HEK293 (cell line): ENCODE measurements around the gene MED17.

Experiments
- CTCF ChIA-PET: fragments of 350-600 bp; formaldehyde crosslinking; extraction: SDS; loops from one replicate; lab custom pipeline; 2021; ENCODE audit warnings: antibody characterized with exemption; lab: Yijun Ruan, JAX
- POLR2A ChIA-PET: fragments of 300-600 bp; formaldehyde crosslinking; extraction: SDS; loops from one replicate; lab custom pipeline; 2020; ENCODE audit warnings: antibody characterized with exemption, inconsistent platforms; lab: Yijun Ruan, JAX
- H3K27ac ChIP-seq: fragments of 200-500 bp; sonication (Bioruptor generic); 2 replicates; pipeline ENCODE4 v1.5.1; 2014; ENCODE audit warnings: low read depth, low read length, control low read depth, inconsistent platforms; ENCODE audit errors: extremely low read depth
- H3K36me3 ChIP-seq, 2 experiments: fragments of 200-500 bp in 1 of 2; sonication (Bioruptor generic) in 1 of 2; 1 replicate in 1 of 2; 2 replicates in 1 of 2; pipeline ENCODE4 v1.5.1; 2014 to 2017; ENCODE audit warnings: inconsistent platforms in 2 of 2, low read length in 2 of 2; ENCODE audit not compliant: control insufficient read depth in 2 of 2, insufficient read depth in 1 of 2
- H3K4me1 ChIP-seq: fragments of 200-500 bp; sonication (Bioruptor generic); 2 replicates; pipeline ENCODE4 v1.5.1; 2014; ENCODE audit warnings: mild to moderate bottlenecking, low read length, inconsistent platforms; ENCODE audit not compliant: control insufficient read depth, insufficient read depth
- H3K4me3 ChIP-seq: 2 replicates; pipeline ENCODE4 v1.5.1; 2011; ENCODE audit warnings: low read depth, mild to moderate bottlenecking, control low read depth, low read length, moderate library complexity
- H3K9me3 ChIP-seq: fragments of 200-500 bp; sonication (Bioruptor generic); 2 replicates; pipeline ENCODE4 v1.5.1; 2014; ENCODE audit warnings: low read depth, low read length, inconsistent platforms; ENCODE audit not compliant: control insufficient read depth, insufficient read depth
- HOXD13 ChIP-seq: sonication (generic); formaldehyde crosslinking; IDR thresholded peaks from 2 replicates; pipeline ENCODE4 v1.8.0; 2022; ENCODE audit warnings: missing genetic modification reagents, borderline replicate concordance
- KLF8 ChIP-seq: fragments of 450-650 bp; formaldehyde crosslinking; IDR thresholded peaks from 2 replicates; pipeline ENCODE4 v1.5.1; 2016; ENCODE audit warnings: missing biosample characterization, missing genetic modification characterization
- MZF1 ChIP-seq: fragments of 450-650 bp; formaldehyde crosslinking; IDR thresholded peaks from 2 replicates; pipeline ENCODE4 v1.5.1; 2017; ENCODE audit warnings: missing biosample characterization, missing genetic modification characterization, borderline replicate concordance
- SCRT1 ChIP-seq: fragments of 450-650 bp; formaldehyde crosslinking; IDR thresholded peaks from 2 replicates; pipeline ENCODE4 v1.5.1; 2016; ENCODE audit warnings: missing biosample characterization, missing genetic modification characterization, borderline replicate concordance
- SP7 ChIP-seq: fragments of 450-650 bp; formaldehyde crosslinking; IDR thresholded peaks from 2 replicates; pipeline ENCODE4 v1.5.1; 2016; ENCODE audit warnings: missing biosample characterization, missing genetic modification characterization
- ZBTB8A ChIP-seq: fragments of 450-650 bp; formaldehyde crosslinking; IDR thresholded peaks from 2 replicates; pipeline ENCODE4 v1.5.1; 2016; ENCODE audit warnings: missing biosample characterization, missing genetic modification characterization
- ZFHX2 ChIP-seq: fragments of 450-650 bp; formaldehyde crosslinking; conservative IDR thresholded peaks from 2 replicates; pipeline ENCODE4 v1.5.1; 2016; ENCODE audit warnings: missing biosample characterization, missing genetic modification characterization
- ZNF121 ChIP-seq: fragments of 450-650 bp; formaldehyde crosslinking; IDR thresholded peaks from 2 replicates; pipeline ENCODE4 v1.5.1; 2016; ENCODE audit warnings: missing biosample characterization, missing genetic modification characterization
- ZNF138 ChIP-seq: fragments of 450-650 bp; formaldehyde crosslinking; IDR thresholded peaks from 2 replicates; pipeline ENCODE4 v1.5.1; 2016; ENCODE audit warnings: missing biosample characterization, missing genetic modification characterization, borderline replicate concordance
- ZNF157 ChIP-seq: fragments of 450-650 bp; formaldehyde crosslinking; IDR thresholded peaks from 2 replicates; pipeline ENCODE4 v1.5.1; 2016; ENCODE audit warnings: missing biosample characterization, missing genetic modification characterization
- ZNF223 ChIP-seq: fragments of 450-650 bp; formaldehyde crosslinking; IDR thresholded peaks from 2 replicates; pipeline ENCODE4 v1.5.1; 2016; ENCODE audit warnings: missing biosample characterization, missing genetic modification characterization
- ZNF23 ChIP-seq: fragments of 450-650 bp; formaldehyde crosslinking; IDR thresholded peaks from 2 replicates; pipeline ENCODE4 v1.5.1; 2016; ENCODE audit warnings: missing biosample characterization, missing genetic modification characterization, borderline replicate concordance
- ZNF341 ChIP-seq: fragments of 450-650 bp; formaldehyde crosslinking; IDR thresholded peaks from 2 replicates; pipeline ENCODE4; 2016; ENCODE audit warnings: low read depth, missing biosample characterization, missing genetic modification characterization
- ZNF366 ChIP-seq: fragments of 450-650 bp; formaldehyde crosslinking; conservative IDR thresholded peaks from 2 replicates; pipeline ENCODE4 v1.5.1; 2016; ENCODE audit warnings: missing biosample characterization, missing genetic modification characterization
- ZNF394 ChIP-seq: fragments of 450-650 bp; formaldehyde crosslinking; IDR thresholded peaks from 2 replicates; pipeline ENCODE4 v1.5.1; 2016; ENCODE audit warnings: missing biosample characterization, missing genetic modification characterization, mild to moderate bottlenecking, moderate library complexity, borderline replicate concordance
- ZNF423 ChIP-seq: fragments of 450-650 bp; formaldehyde crosslinking; IDR thresholded peaks from 2 replicates; pipeline ENCODE4 v1.5.1; 2016; ENCODE audit warnings: missing biosample characterization, missing genetic modification characterization
- ZNF501 ChIP-seq: fragments of 450-650 bp; formaldehyde crosslinking; IDR thresholded peaks from 2 replicates; pipeline ENCODE4 v1.5.1; 2016; ENCODE audit warnings: missing biosample characterization, missing genetic modification characterization
- ZNF521 ChIP-seq: fragments of 450-650 bp; formaldehyde crosslinking; IDR thresholded peaks from 2 replicates; pipeline ENCODE4 v1.5.1; 2017; ENCODE audit warnings: missing biosample characterization, mild to moderate bottlenecking, missing genetic modification characterization
- ZNF621 ChIP-seq: fragments of 450-650 bp; formaldehyde crosslinking; IDR thresholded peaks from 2 replicates; pipeline ENCODE4 v1.5.1; 2017; ENCODE audit warnings: missing biosample characterization, missing genetic modification characterization
- ZNF629 ChIP-seq: fragments of 450-650 bp; formaldehyde crosslinking; IDR thresholded peaks from 2 replicates; pipeline ENCODE4 v1.5.1; 2017; ENCODE audit warnings: missing biosample characterization, missing genetic modification characterization
- ZNF660 ChIP-seq: fragments of 450-650 bp; IDR thresholded peaks from 2 replicates; pipeline ENCODE4 v1.5.1; 2018; ENCODE audit warnings: missing biosample characterization, mild to moderate bottlenecking, missing genetic modification characterization
- ZNF707 ChIP-seq: fragments of 450-650 bp; formaldehyde crosslinking; IDR thresholded peaks from 2 replicates; pipeline ENCODE4 v1.5.1; 2016; ENCODE audit warnings: missing biosample characterization, missing genetic modification characterization
- ZNF777 ChIP-seq: fragments of 450-650 bp; formaldehyde crosslinking; IDR thresholded peaks from 2 replicates; pipeline ENCODE4 v1.5.1; 2017; ENCODE audit warnings: missing biosample characterization, missing genetic modification characterization, borderline replicate concordance
- ZSCAN16 ChIP-seq: fragments of 450-650 bp; formaldehyde crosslinking; IDR thresholded peaks from 2 replicates; pipeline ENCODE4 v1.5.1; 2016; ENCODE audit warnings: missing biosample characterization, missing genetic modification characterization
- ZSCAN23 ChIP-seq: fragments of 450-650 bp; formaldehyde crosslinking; IDR thresholded peaks from 2 replicates; pipeline ENCODE4 v1.5.1; 2016; ENCODE audit warnings: missing biosample characterization, missing genetic modification characterization
- ZSCAN30 ChIP-seq: fragments of 450-650 bp; IDR thresholded peaks from 2 replicates; pipeline ENCODE4 v1.5.1; 2018; ENCODE audit warnings: missing biosample characterization, mild to moderate bottlenecking, missing genetic modification characterization, moderate library complexity
- TF ChIP-seq, protein P1 (sequence below): fragments of 450-650 bp; formaldehyde crosslinking; IDR thresholded peaks from 2 replicates; pipeline ENCODE4 v1.5.1; 2016; ENCODE audit warnings: missing biosample characterization, missing genetic modification characterization
- TF ChIP-seq, protein P2 (sequence below): fragments of 450-650 bp; formaldehyde crosslinking; IDR thresholded peaks from 2 replicates; pipeline ENCODE4 v1.5.1; 2016; ENCODE audit warnings: missing biosample characterization, missing genetic modification characterization
- TF ChIP-seq, protein P3 (sequence below): fragments of 450-650 bp; formaldehyde crosslinking; IDR thresholded peaks from 2 replicates; pipeline ENCODE4 v1.5.1; 2017; ENCODE audit warnings: missing biosample characterization, missing genetic modification characterization

MED17 gene

DNA sequence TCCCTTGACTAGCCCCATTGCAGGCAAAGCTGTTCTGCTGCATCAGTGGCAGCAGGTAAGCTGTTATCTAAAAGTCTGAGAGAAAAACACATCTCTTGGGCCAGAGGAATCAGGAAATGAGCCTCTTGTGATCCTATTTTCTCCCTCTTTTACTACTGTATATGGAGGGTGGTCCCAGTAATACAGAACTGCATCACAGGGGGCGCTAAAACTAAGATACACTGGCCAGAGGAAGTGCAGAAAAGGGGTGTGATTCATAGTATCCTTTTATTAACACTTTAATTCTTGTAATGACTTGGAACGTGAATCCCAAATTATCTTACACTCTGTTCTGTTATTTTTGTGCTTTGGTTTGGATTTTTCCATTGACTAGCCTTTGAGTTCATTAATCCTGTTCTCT lies 8.8 kb upstream of the MED17 start:
- no peak overlapping the region for H3K4me3 ChIP-seq
- H3K4me1 ChIP-seq = no peaks in the 10 kb centered on the region
- ChIA-PET CTCF (interaction anchor here (0.9 to 1.1 kb wide), 3 partner anchors 11 to 34 kb away, joined by 3 to 4 read pairs (median 3); partner anchors contain the start of genes C11orf54 and TAF1D), POLR2A (interaction anchor here (0.8 to 1.4 kb wide), 2 partner anchors 9 to 34 kb away, joined by 3 to 5 read pairs; partner anchors contain the start of genes C11orf54, MED17 and TAF1D)
- H3K36me3 ChIP-seq = no peaks in the 10 kb centered on the region
- H3K27ac ChIP-seq = no peak overlapping the region
- TF ChIP-seq ZNF521 (tag by site-specific recombination) (no peak), ZSCAN30 (no peak), MZF1 (tag by site-specific recombination) (no peak)
- TF ChIP-seq, all 188 proteins: peak for 0
- no peaks in the 10 kb centered on the region for H3K9me3 ChIP-seq

DNA sequence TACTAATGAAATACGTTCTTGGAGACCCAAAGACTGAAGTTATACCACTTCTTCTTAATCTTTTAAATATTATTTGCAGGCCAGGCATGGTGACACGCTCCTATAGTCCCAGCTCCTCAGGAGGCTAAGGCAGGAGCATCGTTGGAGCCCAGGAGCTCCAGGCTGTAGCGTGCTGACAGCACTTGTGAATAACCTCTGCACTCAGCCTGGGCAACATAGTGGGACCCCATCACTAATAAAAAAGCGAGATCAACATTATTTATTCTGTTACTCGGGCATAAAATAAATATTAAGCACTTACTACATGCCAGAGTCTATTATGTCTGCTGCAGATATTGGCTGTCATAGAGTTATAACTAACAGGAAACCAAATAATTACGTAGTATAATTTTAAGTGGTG lies 720 bp upstream of the MED17 start:
- Histone ChIP-seq H3K9me3 (no peaks in the 10 kb centered on the region), H3K4me1 (no peaks in the 10 kb centered on the region), H3K36me3 (peaks cover 2 to 19% of the 10 kb centered on the region in 2 experiments; a peak in 2 of 3 replicates), H3K27ac (no peak overlapping the region), H3K4me3 (peak overlapping the region; percentile 98)
- CTCF ChIA-PET = interaction anchor here (1.3 kb wide), 1 partner anchor 42 kb away, joined by 4 read pairs; the partner anchor contains the start of genes C11orf54 and TAF1D
- POLR2A ChIA-PET = interaction anchor here (0.9 to 3.9 kb wide), 13 partner anchors 10 to 122 kb away, joined by 3 to 149 read pairs (median 6); partner anchors contain the start of genes C11orf54, CEP295 and TAF1D
- TF ChIP-seq ZNF621 (tag by site-specific recombination) = no peak
- TF ChIP-seq SCRT1 (tag by site-specific recombination) = no peak
- no peak for TF ChIP-seq ZNF223 (tag by site-specific recombination)
- no peak for TF ChIP-seq ZNF707 (tag by site-specific recombination)
- peak; percentile 73; the same call in 1 of the 2 replicates for TF ChIP-seq ZNF121 (tag by site-specific recombination)
- no peak for TF ChIP-seq ZNF777 (tag by site-specific recombination)
- TF ChIP-seq ZNF394 (tag by site-specific recombination) = no peak
- TF ChIP-seq ZNF157 (tag by site-specific recombination) = no peak

DNA sequence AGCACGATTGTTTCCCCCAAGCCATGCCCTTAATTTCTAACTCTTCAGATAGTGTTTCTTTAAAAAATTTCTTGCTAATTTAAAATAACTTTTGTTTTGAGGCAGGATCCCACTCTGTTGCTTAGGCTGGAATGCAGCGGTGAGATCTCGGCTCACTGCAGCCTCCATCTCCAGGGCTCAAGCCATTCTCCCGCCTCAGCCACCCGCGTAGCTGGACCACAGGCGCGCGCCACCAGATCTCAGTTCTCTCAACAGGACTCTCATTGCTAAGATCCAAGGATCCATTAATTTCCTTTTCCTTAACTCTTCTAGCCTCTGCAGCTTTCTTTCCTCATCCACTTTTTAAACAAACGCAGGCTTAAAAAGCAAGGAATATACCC lies 327 bp upstream of the MED17 start:
- POLR2A ChIA-PET = interaction anchor here (0.7 to 3.9 kb wide), 21 partner anchors 8 to 709 kb away, joined by 3 to 149 read pairs (median 6); partner anchors contain the start of genes C11orf54, CEP295 and TAF1D
- peak overlapping the region; percentile 47; the same call in 1 of the 2 replicates for H3K27ac ChIP-seq
- TF ChIP-seq KLF8 (tag by site-specific recombination) (0 out of 2 replicates have a peak, but pooled peaks have one; percentile 69), ZNF629 (tag by site-specific recombination) (0 out of 2 replicates have a peak, but pooled peaks have one; percentile 34), ZNF138 (tag by site-specific recombination) (no peak), ZBTB8A (tag by site-specific recombination) (no peak), ZSCAN23 (tag by site-specific recombination) (no peak), ZNF423 (tag by site-specific recombination) (no peak), MZF1 (tag by site-specific recombination) (no peak), ZNF660 (tag by site-specific recombination) (peak; percentile 19; the same call in 1 of the 2 replicates), ZNF341 (tag by site-specific recombination) (no peak), SP7 (peak; percentile 22; the same call in 1 of the 2 replicates), ZSCAN16 (tag by site-specific recombination) (no peak), ZNF23 (no peak), ZNF501 (tag by site-specific recombination) (0 out of 2 replicates have a peak, but pooled peaks have one; percentile 6), ZFHX2 (tag by site-specific recombination) (no peak), ZNF366 (peak; percentile 59; the same call in 1 of the 2 replicates), HOXD13 (CRISPR knock-in tag) (no peak)
- TF ChIP-seq, protein P1, sequence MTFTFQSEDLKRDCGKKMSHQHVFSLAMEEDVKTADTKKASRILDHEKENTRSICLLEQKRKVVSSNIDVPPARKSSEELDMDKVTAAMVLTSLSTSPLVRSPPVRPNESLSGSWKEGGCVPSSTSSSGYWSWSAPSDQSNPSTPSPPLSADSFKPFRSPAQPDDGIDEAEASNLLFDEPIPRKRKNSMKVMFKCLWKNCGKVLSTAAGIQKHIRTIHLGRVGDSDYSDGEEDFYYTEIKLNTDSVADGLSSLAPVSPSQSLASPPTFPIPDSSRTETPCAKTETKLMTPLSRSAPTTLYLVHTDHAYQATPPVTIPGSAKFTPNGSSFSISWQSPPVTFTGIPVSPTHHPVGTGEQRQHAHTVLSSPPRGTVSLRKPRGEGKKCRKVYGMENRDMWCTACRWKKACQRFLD (tag by site-specific recombination) = no peak
- TF ChIP-seq, protein P2, sequence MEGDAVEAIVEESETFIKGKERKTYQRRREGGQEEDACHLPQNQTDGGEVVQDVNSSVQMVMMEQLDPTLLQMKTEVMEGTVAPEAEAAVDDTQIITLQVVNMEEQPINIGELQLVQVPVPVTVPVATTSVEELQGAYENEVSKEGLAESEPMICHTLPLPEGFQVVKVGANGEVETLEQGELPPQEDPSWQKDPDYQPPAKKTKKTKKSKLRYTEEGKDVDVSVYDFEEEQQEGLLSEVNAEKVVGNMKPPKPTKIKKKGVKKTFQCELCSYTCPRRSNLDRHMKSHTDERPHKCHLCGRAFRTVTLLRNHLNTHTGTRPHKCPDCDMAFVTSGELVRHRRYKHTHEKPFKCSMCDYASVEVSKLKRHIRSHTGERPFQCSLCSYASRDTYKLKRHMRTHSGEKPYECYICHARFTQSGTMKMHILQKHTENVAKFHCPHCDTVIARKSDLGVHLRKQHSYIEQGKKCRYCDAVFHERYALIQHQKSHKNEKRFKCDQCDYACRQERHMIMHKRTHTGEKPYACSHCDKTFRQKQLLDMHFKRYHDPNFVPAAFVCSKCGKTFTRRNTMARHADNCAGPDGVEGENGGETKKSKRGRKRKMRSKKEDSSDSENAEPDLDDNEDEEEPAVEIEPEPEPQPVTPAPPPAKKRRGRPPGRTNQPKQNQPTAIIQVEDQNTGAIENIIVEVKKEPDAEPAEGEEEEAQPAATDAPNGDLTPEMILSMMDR (tag by site-specific recombination) = peak; percentile 21; the same call in 1 of the 2 replicates
- TF ChIP-seq, protein P3, sequence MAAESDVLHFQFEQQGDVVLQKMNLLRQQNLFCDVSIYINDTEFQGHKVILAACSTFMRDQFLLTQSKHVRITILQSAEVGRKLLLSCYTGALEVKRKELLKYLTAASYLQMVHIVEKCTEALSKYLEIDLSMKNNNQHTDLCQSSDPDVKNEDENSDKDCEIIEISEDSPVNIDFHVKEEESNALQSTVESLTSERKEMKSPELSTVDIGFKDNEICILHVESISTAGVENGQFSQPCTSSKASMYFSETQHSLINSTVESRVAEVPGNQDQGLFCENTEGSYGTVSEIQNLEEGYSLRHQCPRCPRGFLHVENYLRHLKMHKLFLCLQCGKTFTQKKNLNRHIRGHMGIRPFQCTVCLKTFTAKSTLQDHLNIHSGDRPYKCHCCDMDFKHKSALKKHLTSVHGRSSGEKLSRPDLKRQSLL (tag by site-specific recombination) = peak; percentile 96

More for the DNA sequence above, 327 bp upstream of the MED17 start:
- H3K4me1 ChIP-seq = no peaks in the 10 kb centered on the region
- H3K36me3 ChIP-seq = peaks cover 6 to 22% of the 10 kb centered on the region in 2 experiments
- peak overlapping the region; percentile 98 for H3K4me3 ChIP-seq
- H3K9me3 ChIP-seq = no peaks in the 10 kb centered on the region
- CTCF ChIA-PET = interaction anchor here (1.3 kb wide), 1 partner anchor 42 kb away, joined by 4 read pairs; the partner anchor contains the start of genes C11orf54 and TAF1D
